HEK293 (cell line): ENCODE measurements around the gene NT5C2.
"Not testable (repeated sequence)": the region's sequence is repeated elsewhere in the genome, so short reads cannot be mapped to it uniquely, and the experiment has no call there.

Experiments
- CTCF ChIA-PET: fragments of 350-600 bp; formaldehyde crosslinking; extraction: SDS; loops from one replicate; lab custom pipeline; 2021; ENCODE audit warnings: antibody characterized with exemption; lab: Yijun Ruan, JAX
- POLR2A ChIA-PET: fragments of 300-600 bp; formaldehyde crosslinking; extraction: SDS; loops from one replicate; lab custom pipeline; 2020; ENCODE audit warnings: antibody characterized with exemption, inconsistent platforms; lab: Yijun Ruan, JAX
- H3K27ac ChIP-seq: fragments of 200-500 bp; sonication (Bioruptor generic); 2 replicates; pipeline ENCODE4 v1.5.1; 2014; ENCODE audit warnings: low read depth, low read length, control low read depth, inconsistent platforms; ENCODE audit errors: extremely low read depth
- H3K36me3 ChIP-seq, 2 experiments: fragments of 200-500 bp in 1 of 2; sonication (Bioruptor generic) in 1 of 2; 1 replicate in 1 of 2; 2 replicates in 1 of 2; pipeline ENCODE4 v1.5.1; 2014 to 2017; ENCODE audit warnings: inconsistent platforms in 2 of 2, low read length in 2 of 2; ENCODE audit not compliant: control insufficient read depth in 2 of 2, insufficient read depth in 1 of 2
- H3K4me1 ChIP-seq: fragments of 200-500 bp; sonication (Bioruptor generic); 2 replicates; pipeline ENCODE4 v1.5.1; 2014; ENCODE audit warnings: mild to moderate bottlenecking, low read length, inconsistent platforms; ENCODE audit not compliant: control insufficient read depth, insufficient read depth
- H3K4me3 ChIP-seq: 2 replicates; pipeline ENCODE4 v1.5.1; 2011; ENCODE audit warnings: low read depth, mild to moderate bottlenecking, control low read depth, low read length, moderate library complexity
- H3K9me3 ChIP-seq: fragments of 200-500 bp; sonication (Bioruptor generic); 2 replicates; pipeline ENCODE4 v1.5.1; 2014; ENCODE audit warnings: low read depth, low read length, inconsistent platforms; ENCODE audit not compliant: control insufficient read depth, insufficient read depth
- BCL11B ChIP-seq: fragments of 450-650 bp; formaldehyde crosslinking; IDR thresholded peaks from 2 replicates; pipeline ENCODE4 v1.5.1; 2016; ENCODE audit warnings: low read depth, missing biosample characterization, missing genetic modification characterization
- GLIS1 ChIP-seq: fragments of 450-650 bp; formaldehyde crosslinking; IDR thresholded peaks from 2 replicates; pipeline ENCODE4 v1.5.1; 2016; ENCODE audit warnings: missing biosample characterization, missing genetic modification characterization
- KLF10 ChIP-seq: fragments of 450-650 bp; IDR thresholded peaks from 2 replicates; pipeline ENCODE4 v1.5.1; 2018; ENCODE audit warnings: missing biosample characterization, mild to moderate bottlenecking, missing genetic modification characterization
- SCRT1 ChIP-seq: fragments of 450-650 bp; formaldehyde crosslinking; IDR thresholded peaks from 2 replicates; pipeline ENCODE4 v1.5.1; 2016; ENCODE audit warnings: missing biosample characterization, missing genetic modification characterization, borderline replicate concordance
- SCRT2 ChIP-seq: fragments of 450-650 bp; formaldehyde crosslinking; IDR thresholded peaks from 2 replicates; pipeline ENCODE4 v1.5.1; 2016; ENCODE audit warnings: missing biosample characterization, missing genetic modification characterization
- ZBTB8A ChIP-seq: fragments of 450-650 bp; formaldehyde crosslinking; IDR thresholded peaks from 2 replicates; pipeline ENCODE4 v1.5.1; 2016; ENCODE audit warnings: missing biosample characterization, missing genetic modification characterization
- ZFHX2 ChIP-seq: fragments of 450-650 bp; formaldehyde crosslinking; conservative IDR thresholded peaks from 2 replicates; pipeline ENCODE4 v1.5.1; 2016; ENCODE audit warnings: missing biosample characterization, missing genetic modification characterization
- ZNF184 ChIP-seq: fragments of 450-650 bp; IDR thresholded peaks from 2 replicates; pipeline ENCODE4 v1.5.1; 2018; ENCODE audit warnings: missing biosample characterization, mild to moderate bottlenecking, missing genetic modification characterization
- ZNF266 ChIP-seq: fragments of 450-650 bp; formaldehyde crosslinking; IDR thresholded peaks from 2 replicates; pipeline ENCODE4 v1.5.1; 2016; ENCODE audit warnings: missing biosample characterization, missing genetic modification characterization, low read depth
- ZNF366 ChIP-seq: fragments of 450-650 bp; formaldehyde crosslinking; conservative IDR thresholded peaks from 2 replicates; pipeline ENCODE4 v1.5.1; 2016; ENCODE audit warnings: missing biosample characterization, missing genetic modification characterization
- ZNF404 ChIP-seq: fragments of 450-650 bp; formaldehyde crosslinking; IDR thresholded peaks from 2 replicates; pipeline ENCODE4 v1.5.1; 2017; ENCODE audit warnings: missing biosample characterization, missing genetic modification characterization
- ZNF548 ChIP-seq: fragments of 450-650 bp; formaldehyde crosslinking; IDR thresholded peaks from 2 replicates; pipeline ENCODE4 v1.5.1; 2016; ENCODE audit warnings: missing biosample characterization, missing genetic modification characterization
- ZNF561 ChIP-seq: fragments of 450-650 bp; IDR thresholded peaks from 2 replicates; pipeline ENCODE4 v1.5.1; 2018; ENCODE audit warnings: missing biosample characterization, missing genetic modification characterization, borderline replicate concordance
- ZNF623 ChIP-seq: fragments of 450-650 bp; formaldehyde crosslinking; IDR thresholded peaks from 2 replicates; pipeline ENCODE4 v1.5.1; 2016; ENCODE audit warnings: missing biosample characterization, missing genetic modification characterization
- ZNF670 ChIP-seq: fragments of 450-650 bp; formaldehyde crosslinking; IDR thresholded peaks from 2 replicates; pipeline ENCODE4 v1.5.1; 2016; ENCODE audit warnings: missing biosample characterization, missing genetic modification characterization, low read depth
- ZNF707 ChIP-seq: fragments of 450-650 bp; formaldehyde crosslinking; IDR thresholded peaks from 2 replicates; pipeline ENCODE4 v1.5.1; 2016; ENCODE audit warnings: missing biosample characterization, missing genetic modification characterization
- ZNF747 ChIP-seq: fragments of 450-650 bp; formaldehyde crosslinking; IDR thresholded peaks from 2 replicates; pipeline ENCODE4 v1.5.1; 2016; ENCODE audit warnings: missing biosample characterization, missing genetic modification characterization
- ZNF837 ChIP-seq: fragments of 450-650 bp; formaldehyde crosslinking; IDR thresholded peaks from 2 replicates; pipeline ENCODE4 v1.5.1; 2016; ENCODE audit warnings: missing biosample characterization, missing genetic modification characterization
- TF ChIP-seq, protein P1 (sequence below): fragments of 450-650 bp; formaldehyde crosslinking; IDR thresholded peaks from 2 replicates; pipeline ENCODE4 v1.5.1; 2016; ENCODE audit warnings: missing biosample characterization, missing genetic modification characterization
- TF ChIP-seq, protein P2 (sequence below): IDR thresholded peaks from 2 replicates; pipeline ENCODE4 v1.6.1; 2011; ENCODE audit warnings: mild to moderate bottlenecking, low read depth, low read length, borderline replicate concordance
- TF ChIP-seq, protein P3 (sequence below): fragments of 450-650 bp; formaldehyde crosslinking; IDR thresholded peaks from 2 replicates; pipeline ENCODE4 v1.5.0; 2017; ENCODE audit warnings: missing biosample characterization, missing genetic modification characterization, borderline replicate concordance

The NT5C2 gene

DNA sequence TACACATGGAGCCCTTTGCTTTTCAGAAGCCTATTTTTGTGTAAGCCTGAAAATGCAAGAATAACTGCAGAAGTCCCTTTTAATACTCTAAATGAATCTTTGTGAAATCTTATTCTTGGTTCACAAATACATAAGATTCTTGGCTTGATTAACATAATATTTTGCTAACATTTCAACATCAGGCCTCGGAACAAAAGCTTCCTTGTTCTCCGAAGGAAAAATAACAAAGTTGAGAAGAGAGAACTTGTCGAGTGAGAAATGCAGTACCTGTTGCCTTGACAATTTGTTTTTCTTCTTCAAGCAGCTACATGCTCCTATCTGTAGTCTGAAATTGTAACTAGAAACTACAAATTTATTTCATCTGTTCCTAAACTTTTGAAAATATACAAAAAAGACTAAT lies 8.5 kb downstream of the NT5C2 start:
- Histone ChIP-seq H3K4me1 (peaks cover 19% of the 10 kb centered on the region), H3K4me3 (no peak overlapping the region), H3K27ac (no peak overlapping the region), H3K36me3 (peaks cover 6 to 15% of the 10 kb centered on the region in 2 experiments), H3K9me3 (no peaks in the 10 kb centered on the region)
- TF ChIP-seq ZNF266 (tag by site-specific recombination), result no peak
- no peak for TF ChIP-seq ZNF548 (tag by site-specific recombination)
- peak; percentile 87 for TF ChIP-seq SCRT1 (tag by site-specific recombination)
- TF ChIP-seq ZNF184, result no peak
- TF ChIP-seq ZNF670 (tag by site-specific recombination), result no peak
- no peak for TF ChIP-seq ZNF747 (tag by site-specific recombination)
- TF ChIP-seq ZFHX2 (tag by site-specific recombination), result no peak
- TF ChIP-seq ZNF366 (tag by site-specific recombination), result no peak
- TF ChIP-seq SCRT2 (tag by site-specific recombination), result peak; percentile 94
- no peak for TF ChIP-seq KLF10 (tag by site-specific recombination)
- TF ChIP-seq ZNF623 (tag by site-specific recombination), result no peak
- no peak for TF ChIP-seq ZNF404 (tag by site-specific recombination)
- TF ChIP-seq ZNF561, result no peak
- TF ChIP-seq ZNF837 (tag by site-specific recombination), result no peak
- CTCF ChIA-PET, result interaction anchor here (0.8 to 1.9 kb wide), 2 partner anchors 30 to 54 kb away, joined by 3 to 7 read pairs; no protein-coding TSS in a partner anchor
- POLR2A ChIA-PET, result interaction anchor here (1.9 kb wide), 1 partner anchor 8 kb away, joined by 15 read pairs; the partner anchor contains the start of gene NT5C2

DNA sequence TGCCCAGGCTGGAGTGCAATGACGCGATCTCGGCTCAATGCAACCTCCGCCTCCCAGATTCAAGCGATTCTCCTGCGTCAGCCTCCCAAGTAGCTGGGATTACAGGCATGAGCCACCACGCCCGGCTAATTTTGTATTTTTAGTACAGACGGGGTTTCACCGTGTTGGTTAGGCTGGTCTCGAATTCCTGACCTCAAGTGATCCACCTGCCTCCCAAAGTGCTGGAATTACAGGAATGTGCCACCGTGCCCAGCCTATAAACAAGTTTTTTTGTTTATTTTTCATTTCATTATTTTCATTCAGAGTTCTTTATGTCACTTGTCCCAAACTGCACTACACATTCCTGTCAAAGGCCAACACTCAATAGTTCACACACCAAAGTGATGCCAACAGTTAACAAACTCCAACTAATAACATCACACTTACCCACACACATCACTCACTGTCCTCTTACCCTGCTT lies 9.1 kb downstream of the NT5C2 start:
- not testable (repeated sequence) for H3K9me3 ChIP-seq, H3K27ac ChIP-seq
- CTCF ChIA-PET, result interaction anchor here (0.8 kb wide), 1 partner anchor 29 kb away, joined by 3 read pairs; no protein-coding TSS in a partner anchor

GRCh38 chr10:103181244-103181643 lies 11.8 kb downstream of the NT5C2 start:
- CTCF ChIA-PET, result no interaction called here
- Histone ChIP-seq H3K27ac (no peak overlapping the region), H3K4me3 (no peak overlapping the region), H3K9me3 (no peaks in the 10 kb centered on the region), H3K4me1 (peaks cover 12% of the 10 kb centered on the region), H3K36me3 (peaks cover 10 to 15% of the 10 kb centered on the region in 2 experiments)
- POLR2A ChIA-PET, result no interaction called here
- TF ChIP-seq, protein P1, sequence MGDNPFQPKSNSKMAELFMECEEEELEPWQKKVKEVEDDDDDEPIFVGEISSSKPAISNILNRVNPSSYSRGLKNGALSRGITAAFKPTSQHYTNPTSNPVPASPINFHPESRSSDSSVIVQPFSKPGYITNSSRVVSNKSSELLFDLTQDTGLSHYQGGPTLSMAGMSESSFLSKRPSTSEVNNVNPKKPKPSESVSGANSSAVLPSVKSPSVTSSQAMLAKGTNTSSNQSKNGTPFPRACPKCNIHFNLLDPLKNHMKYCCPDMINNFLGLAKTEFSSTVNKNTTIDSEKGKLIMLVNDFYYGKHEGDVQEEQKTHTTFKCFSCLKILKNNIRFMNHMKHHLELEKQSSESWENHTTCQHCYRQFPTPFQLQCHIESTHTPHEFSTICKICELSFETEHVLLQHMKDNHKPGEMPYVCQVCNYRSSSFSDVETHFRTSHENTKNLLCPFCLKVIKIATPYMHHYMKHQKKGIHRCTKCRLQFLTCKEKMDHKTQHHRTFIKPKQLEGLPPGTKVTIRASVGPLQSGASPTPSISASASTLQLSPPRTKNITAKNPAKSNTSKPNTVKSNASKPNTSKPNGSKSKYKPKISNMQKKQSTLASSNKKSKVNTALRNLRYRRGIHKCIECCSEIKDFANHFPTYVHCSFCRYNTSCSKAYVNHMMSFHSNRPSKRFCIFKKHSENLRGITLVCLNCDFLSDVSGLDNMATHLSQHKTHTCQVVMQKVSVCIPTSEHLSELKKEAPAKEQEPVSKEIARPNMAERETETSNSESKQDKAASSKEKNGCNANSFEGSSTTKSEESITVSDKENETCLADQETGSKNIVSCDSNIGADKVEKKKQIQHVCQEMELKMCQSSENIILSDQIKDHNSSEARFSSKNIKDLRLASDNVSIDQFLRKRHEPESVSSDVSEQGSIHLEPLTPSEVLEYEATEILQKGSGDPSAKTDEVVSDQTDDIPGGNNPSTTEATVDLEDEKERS (tag by site-specific recombination), result no peak
- TF ChIP-seq, protein P2, sequence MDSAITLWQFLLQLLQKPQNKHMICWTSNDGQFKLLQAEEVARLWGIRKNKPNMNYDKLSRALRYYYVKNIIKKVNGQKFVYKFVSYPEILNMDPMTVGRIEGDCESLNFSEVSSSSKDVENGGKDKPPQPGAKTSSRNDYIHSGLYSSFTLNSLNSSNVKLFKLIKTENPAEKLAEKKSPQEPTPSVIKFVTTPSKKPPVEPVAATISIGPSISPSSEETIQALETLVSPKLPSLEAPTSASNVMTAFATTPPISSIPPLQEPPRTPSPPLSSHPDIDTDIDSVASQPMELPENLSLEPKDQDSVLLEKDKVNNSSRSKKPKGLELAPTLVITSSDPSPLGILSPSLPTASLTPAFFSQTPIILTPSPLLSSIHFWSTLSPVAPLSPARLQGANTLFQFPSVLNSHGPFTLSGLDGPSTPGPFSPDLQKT, result no peak
- no peak for TF ChIP-seq BCL11B (tag by site-specific recombination)
- TF ChIP-seq, protein P3, sequence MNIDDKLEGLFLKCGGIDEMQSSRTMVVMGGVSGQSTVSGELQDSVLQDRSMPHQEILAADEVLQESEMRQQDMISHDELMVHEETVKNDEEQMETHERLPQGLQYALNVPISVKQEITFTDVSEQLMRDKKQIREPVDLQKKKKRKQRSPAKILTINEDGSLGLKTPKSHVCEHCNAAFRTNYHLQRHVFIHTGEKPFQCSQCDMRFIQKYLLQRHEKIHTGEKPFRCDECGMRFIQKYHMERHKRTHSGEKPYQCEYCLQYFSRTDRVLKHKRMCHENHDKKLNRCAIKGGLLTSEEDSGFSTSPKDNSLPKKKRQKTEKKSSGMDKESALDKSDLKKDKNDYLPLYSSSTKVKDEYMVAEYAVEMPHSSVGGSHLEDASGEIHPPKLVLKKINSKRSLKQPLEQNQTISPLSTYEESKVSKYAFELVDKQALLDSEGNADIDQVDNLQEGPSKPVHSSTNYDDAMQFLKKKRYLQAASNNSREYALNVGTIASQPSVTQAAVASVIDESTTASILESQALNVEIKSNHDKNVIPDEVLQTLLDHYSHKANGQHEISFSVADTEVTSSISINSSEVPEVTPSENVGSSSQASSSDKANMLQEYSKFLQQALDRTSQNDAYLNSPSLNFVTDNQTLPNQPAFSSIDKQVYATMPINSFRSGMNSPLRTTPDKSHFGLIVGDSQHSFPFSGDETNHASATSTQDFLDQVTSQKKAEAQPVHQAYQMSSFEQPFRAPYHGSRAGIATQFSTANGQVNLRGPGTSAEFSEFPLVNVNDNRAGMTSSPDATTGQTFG (tag by site-specific recombination), result no peak
- no peak for TF ChIP-seq ZNF707
- no peak for TF ChIP-seq ZNF184
- no peak for TF ChIP-seq ZBTB8A (tag by site-specific recombination)

More for the DNA sequence above, 9.1 kb downstream of the NT5C2 start:
- H3K36me3 ChIP-seq, result peaks cover 6 to 15% of the 10 kb centered on the region in 2 experiments
- peak; percentile 17; the same call in 1 of the 2 replicates for TF ChIP-seq GLIS1 (tag by site-specific recombination)
- POLR2A ChIA-PET, result interaction anchor here (0.7 to 1.9 kb wide), 2 partner anchors 9 kb away, joined by 4 to 15 read pairs; partner anchors contain the start of gene NT5C2
- H3K4me3 ChIP-seq, result not testable (repeated sequence)
- peaks cover 19% of the 10 kb centered on the region for H3K4me1 ChIP-seq
